Right lobe of liver (tissue), 4 donors: ENCODE results near the gene C16orf46.

Source experiments
- CTCF ChIP-seq, 4 donors: fragments of 200-600 bp in 3 of 4; fragments of 450-650 bp in 1 of 4; IDR thresholded peaks; one replicate each; pipeline versions ENCODE4 v1.5.1 to v1.8.0; 2016 to 2022; ENCODE audit warnings: antibody characterized with exemption in 4 of 4, mild to moderate bottlenecking in 2 of 4
- POLR2A ChIP-seq: fragments of 450-650 bp; IDR thresholded peaks from one replicate; pipeline ENCODE4 v1.6.1; 2017; ENCODE audit warnings: antibody characterized with exemption, mild to moderate bottlenecking
- donor health status: DM: no; HTN: no; CAD: no.
- donor health status: DM: no; HTN: no; CAD: no.
- donor health status: DM: no; HTN: yes; CAD: no.

- no peak for TF ChIP-seq POLR2A
- TF ChIP-seq CTCF (IDR thresholded peaks at IDR 0.05) = no peak
Observed at GRCh38 chr16:81053761-81054160, 23.3 kb downstream of the C16orf46 start.
